GM12865 (cell line): ENCODE results near the gene GSK3A.

Experiments
- DNase-seq: peaks from one replicate; pipeline ENCODE4 v3.0.0; 2010; ENCODE audit warnings: low read depth
- H3K4me3 ChIP-seq: 2 replicates; pipeline ENCODE4 v1.5.1; 2011; ENCODE audit warnings: mild to moderate bottlenecking, low read depth, low read length, control low read depth
- TF ChIP-seq, protein P1 (sequence below): IDR thresholded peaks from 2 replicates; pipeline ENCODE4 v1.5.1; 2011; ENCODE audit warnings: low read length, control low read depth, low read depth, inconsistent platforms; ENCODE audit not compliant: insufficient read depth; ENCODE audit errors: missing control alignments

Gene GSK3A

DNA sequence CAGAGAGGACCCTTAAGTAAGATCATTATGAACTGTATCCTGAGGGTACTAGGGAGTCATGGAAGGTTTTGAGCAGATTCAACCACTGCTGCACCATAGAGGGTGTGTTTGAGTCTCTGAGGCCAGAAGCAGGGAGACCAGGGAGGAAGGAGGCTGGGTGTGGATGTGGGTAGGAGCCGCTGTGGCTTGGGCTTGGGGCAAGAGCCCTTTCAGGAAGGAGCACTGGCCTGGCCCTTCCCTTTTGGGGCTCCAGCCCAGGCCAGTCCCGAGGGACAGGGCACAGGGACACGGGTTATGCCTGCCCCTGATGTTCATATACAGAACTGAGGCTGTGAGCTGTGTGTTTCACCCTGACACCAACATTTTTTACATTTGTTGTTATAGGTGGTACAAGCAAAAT lies 33.9 kb upstream of the GSK3A start:
- no peak for DNase-seq
- H3K4me3 ChIP-seq: no peak overlapping the region
- TF ChIP-seq, protein P1, sequence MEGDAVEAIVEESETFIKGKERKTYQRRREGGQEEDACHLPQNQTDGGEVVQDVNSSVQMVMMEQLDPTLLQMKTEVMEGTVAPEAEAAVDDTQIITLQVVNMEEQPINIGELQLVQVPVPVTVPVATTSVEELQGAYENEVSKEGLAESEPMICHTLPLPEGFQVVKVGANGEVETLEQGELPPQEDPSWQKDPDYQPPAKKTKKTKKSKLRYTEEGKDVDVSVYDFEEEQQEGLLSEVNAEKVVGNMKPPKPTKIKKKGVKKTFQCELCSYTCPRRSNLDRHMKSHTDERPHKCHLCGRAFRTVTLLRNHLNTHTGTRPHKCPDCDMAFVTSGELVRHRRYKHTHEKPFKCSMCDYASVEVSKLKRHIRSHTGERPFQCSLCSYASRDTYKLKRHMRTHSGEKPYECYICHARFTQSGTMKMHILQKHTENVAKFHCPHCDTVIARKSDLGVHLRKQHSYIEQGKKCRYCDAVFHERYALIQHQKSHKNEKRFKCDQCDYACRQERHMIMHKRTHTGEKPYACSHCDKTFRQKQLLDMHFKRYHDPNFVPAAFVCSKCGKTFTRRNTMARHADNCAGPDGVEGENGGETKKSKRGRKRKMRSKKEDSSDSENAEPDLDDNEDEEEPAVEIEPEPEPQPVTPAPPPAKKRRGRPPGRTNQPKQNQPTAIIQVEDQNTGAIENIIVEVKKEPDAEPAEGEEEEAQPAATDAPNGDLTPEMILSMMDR: no peak

DNA sequence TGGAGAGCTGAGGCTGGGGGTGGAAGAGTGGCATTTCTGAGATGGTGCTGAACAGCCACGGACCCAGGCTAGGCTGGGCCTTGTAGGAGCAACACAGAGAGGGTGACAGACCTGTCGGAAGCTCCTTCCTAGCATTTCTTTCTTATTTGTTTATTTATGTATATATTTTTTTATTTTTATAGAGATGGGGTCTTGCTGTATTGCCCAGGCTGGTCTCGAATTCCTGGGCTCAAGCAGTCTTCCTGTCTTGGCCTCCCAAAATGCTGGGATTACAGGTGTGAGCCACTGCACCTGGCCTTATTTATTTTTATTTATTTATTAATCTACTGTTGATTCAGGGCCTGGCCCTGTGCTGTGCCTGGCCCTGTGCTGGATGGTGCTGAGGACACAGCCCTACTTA lies 33.1 kb upstream of the GSK3A start:
- TF ChIP-seq, protein P1: no peak
- no peak for DNase-seq
- H3K4me3 ChIP-seq: no peak overlapping the region

DNA sequence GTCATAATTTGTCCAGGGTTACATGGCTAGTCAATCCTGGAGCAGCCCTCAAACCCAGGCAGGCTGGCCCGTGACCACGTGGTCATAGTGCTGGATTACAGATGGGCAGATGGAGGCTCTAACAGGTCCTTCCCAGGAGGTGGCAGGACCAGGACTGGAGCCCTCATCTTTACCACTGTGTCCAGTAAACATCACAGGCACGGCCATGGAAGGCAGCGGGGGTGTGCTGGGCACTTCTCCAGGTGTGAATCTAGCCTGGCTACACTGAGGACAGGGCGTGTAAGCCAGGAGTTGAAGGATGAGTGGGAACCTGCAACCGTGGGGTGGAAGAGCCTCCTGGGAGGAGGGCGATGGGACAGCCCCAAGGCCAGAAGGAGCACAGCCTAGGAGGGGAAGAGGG lies 32.7 kb upstream of the GSK3A start:
- no peak overlapping the region for H3K4me3 ChIP-seq
- DNase-seq: no peak
- TF ChIP-seq, protein P1: no peak

DNA sequence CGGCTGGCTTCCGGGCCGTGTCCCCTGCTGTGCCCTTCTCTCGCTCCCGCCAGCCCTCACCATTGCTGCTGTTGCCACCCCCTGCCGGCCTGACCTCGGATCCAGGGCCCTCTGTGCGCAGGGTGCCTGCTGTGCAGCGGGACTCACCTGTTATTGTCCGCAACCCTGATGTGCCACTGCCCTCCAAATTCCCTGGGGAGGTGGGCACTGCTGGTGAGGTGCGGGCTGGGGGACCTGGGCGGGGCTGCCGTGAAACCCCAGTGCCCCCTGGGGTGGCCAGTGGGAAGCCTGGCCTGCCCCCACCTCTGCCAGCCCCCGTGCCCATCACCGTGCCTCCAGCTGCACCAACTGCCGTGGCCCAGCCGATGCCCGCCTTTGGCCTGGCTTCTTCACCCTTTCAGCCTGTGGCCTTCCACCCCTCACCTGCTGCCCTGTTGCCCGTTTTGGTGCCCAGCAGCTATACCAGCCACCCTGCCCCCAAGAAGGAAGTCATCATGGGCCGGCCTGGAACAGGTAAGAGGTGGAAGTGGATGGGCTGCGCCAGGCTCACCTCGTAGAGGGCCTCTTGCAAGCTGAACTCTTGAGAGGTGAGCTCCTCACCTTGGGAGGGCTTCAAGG lies 31.8 kb upstream of the GSK3A start:
- TF ChIP-seq, protein P1: no peak
- H3K4me3 ChIP-seq: no peak overlapping the region
- DNase-seq: no peak

DNA sequence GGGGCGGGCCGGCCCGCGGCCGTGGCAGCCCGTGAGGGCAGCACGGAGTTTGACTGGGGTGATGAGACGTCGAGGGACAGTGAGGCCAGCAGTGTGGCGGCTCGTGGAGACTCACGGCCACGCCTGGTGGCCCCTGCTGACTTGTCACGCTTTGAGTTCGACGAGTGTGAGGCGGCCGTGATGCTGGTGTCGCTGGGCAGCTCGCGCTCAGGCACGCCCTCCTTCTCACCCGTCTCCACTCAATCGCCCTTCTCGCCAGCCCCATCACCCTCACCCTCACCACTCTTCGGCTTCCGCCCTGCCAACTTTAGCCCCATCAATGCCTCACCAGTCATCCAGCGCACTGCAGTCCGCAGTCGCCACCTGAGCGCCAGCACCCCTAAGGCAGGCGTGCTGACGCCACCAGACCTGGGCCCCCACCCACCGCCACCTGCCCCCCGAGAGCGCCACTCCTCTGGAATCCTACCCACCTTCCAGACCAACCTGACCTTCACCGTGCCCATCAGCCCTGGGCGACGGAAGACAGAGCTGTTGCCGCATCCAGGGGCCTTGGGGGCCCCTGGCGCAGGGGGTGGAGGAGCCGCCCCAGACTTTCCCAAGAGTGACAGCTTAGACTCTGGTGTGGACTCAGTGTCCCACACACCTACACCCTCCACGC lies 31.1 kb upstream of the GSK3A start:
- DNase-seq: no peak
- no peak overlapping the region for H3K4me3 ChIP-seq
- TF ChIP-seq, protein P1: no peak

DNA sequence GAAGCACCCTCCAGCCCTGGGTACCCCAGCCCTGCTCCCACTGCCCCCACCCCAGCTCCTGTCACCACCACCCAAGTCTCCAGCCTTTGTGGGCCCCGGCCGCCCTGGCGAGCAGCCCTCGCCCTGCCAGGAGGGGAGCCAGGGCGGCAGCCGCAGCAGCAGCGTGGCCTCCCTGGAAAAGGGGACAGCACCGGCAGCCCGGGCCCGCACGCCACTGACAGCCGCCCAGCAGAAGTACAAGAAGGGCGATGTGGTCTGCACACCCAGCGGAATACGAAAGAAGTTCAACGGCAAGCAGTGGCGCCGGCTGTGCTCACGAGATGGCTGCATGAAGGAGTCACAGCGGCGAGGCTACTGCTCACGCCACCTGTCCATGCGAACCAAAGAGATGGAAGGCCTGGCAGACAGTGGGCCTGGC lies 30.6 kb upstream of the GSK3A start:
- no peak for DNase-seq
- TF ChIP-seq, protein P1: no peak
- no peak overlapping the region for H3K4me3 ChIP-seq

DNA sequence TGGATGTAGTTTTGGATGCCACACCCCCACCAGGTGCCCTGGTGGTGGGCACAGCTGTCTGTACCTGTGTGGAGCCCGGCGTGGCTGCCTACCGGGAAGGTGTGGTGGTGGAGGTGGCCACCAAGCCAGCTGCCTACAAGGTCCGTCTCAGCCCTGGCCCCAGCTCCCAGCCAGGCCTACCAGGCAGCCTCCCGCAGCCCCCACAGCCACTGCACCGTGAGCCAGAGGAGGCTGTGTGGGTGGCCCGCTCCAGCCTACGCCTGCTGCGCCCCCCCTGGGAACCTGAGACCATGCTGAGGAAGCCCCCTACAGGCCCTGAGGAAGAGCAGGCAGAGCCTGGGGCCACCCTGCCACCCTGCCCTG lies 30.1 kb upstream of the GSK3A start:
- no peak for DNase-seq
- TF ChIP-seq, protein P1: no peak
- H3K4me3 ChIP-seq: no peak overlapping the region
